ENCODE measurements around the gene LAMC2.

- TF ChIP-seq PATZ1 (CRISPR knock-in tag; IDR thresholded peaks at IDR 0.05; ENCODE audit: borderline replicate concordance) (no peak), ARNTL (CRISPR knock-in tag; IDR thresholded peaks at IDR 0.05; ENCODE audit: borderline replicate concordance, low read depth) (no peak), ZFP30 (CRISPR knock-in tag; IDR thresholded peaks at IDR 0.05) (no peak), RARB (CRISPR knock-in tag; IDR thresholded peaks at IDR 0.05) (no peak)
These were observed 26.8 kb downstream of the LAMC2 start for GRCh38 chr1:183212870-183213269.
